HepG2 (cell line): Measurements from ENCODE around the gene MLNR. TPM values are rescaled to one million over a fixed set of nuclear protein-coding genes. Genes with fewer than 3 reads are reported as not detected.

ENCODE experiments used
- ARNT ChIP-seq: fragments of 450-650 bp; IDR thresholded peaks from 2 replicates; pipeline ENCODE4 v1.6.1; 2017
- ARNTL ChIP-seq: sonication (generic); formaldehyde crosslinking; IDR thresholded peaks from 2 replicates; pipeline ENCODE4 v1.4.0; 2020; ENCODE audit warnings: mild to moderate bottlenecking, missing genetic modification reagents
- BHLHE40 ChIP-seq: IDR thresholded peaks from 2 replicates; pipeline ENCODE4 v1.6.1; 2011; ENCODE audit warnings: low read length, improper control_type of control experiment
- E2F1 ChIP-seq: sonication (generic); formaldehyde crosslinking; IDR thresholded peaks from 2 replicates; pipeline ENCODE4 v1.5.0; 2020; ENCODE audit warnings: missing genetic modification reagents
- IKZF4 ChIP-seq: sonication (generic); formaldehyde crosslinking; IDR thresholded peaks from 2 replicates; pipeline ENCODE4 v1.5.1; 2020; ENCODE audit warnings: borderline replicate concordance, mild to moderate bottlenecking, low read depth, missing genetic modification reagents; ENCODE audit errors: not compliant biosample characterization
- KLF13 ChIP-seq: sonication (generic); formaldehyde crosslinking; IDR thresholded peaks from 2 replicates; pipeline ENCODE4 v1.4.0; 2020; ENCODE audit warnings: mild to moderate bottlenecking, missing genetic modification reagents
- KLF6 ChIP-seq: IDR thresholded peaks from 2 replicates; pipeline ENCODE4 v1.8.0; 2016; ENCODE audit warnings: missing biosample characterization, missing genetic modification reagents
- PAWR ChIP-seq: sonication (generic); formaldehyde crosslinking; IDR thresholded peaks from 2 replicates; pipeline ENCODE4 v1.4.0; 2020; ENCODE audit warnings: missing genetic modification reagents, mild to moderate bottlenecking, borderline replicate concordance
- PAX8 ChIP-seq: sonication (generic); formaldehyde crosslinking; IDR thresholded peaks from 2 replicates; pipeline ENCODE4 v1.8.0; 2022; ENCODE audit warnings: mild to moderate bottlenecking, missing genetic modification reagents, borderline replicate concordance
- PHF5A ChIP-seq: IDR thresholded peaks from one replicate; pipeline ENCODE4 v1.6.1; 2018; ENCODE audit warnings: low read depth, missing genetic modification reagents; ENCODE audit not compliant: unreplicated experiment
- PHF8 ChIP-seq: sonication (generic); formaldehyde crosslinking; IDR thresholded peaks from 2 replicates; pipeline ENCODE4 v1.5.0; 2020; ENCODE audit warnings: missing genetic modification reagents
- PLRG1 ChIP-seq: fragments of 450-650 bp; conservative IDR thresholded peaks from 2 replicates; pipeline ENCODE4 v1.6.1; 2016
- SMARCE1 ChIP-seq: fragments of 450-650 bp; IDR thresholded peaks from 2 replicates; pipeline ENCODE4 v1.6.1; 2017; ENCODE audit warnings: borderline replicate concordance
- TCF12 ChIP-seq, 2 experiments: fragments of 450-650 bp in 1 of 2; sonication (generic) in 1 of 2; formaldehyde crosslinking in 1 of 2; IDR thresholded peaks; 2 replicates each; pipeline versions ENCODE4 v1.6.1 to v1.8.0; 2017 to 2022; ENCODE audit warnings: antibody characterized with exemption in 1 of 2, mild to moderate bottlenecking in 1 of 2, missing genetic modification reagents in 1 of 2, moderate library complexity in 1 of 2
- TFDP2 ChIP-seq: sonication (generic); formaldehyde crosslinking; IDR thresholded peaks from 2 replicates; pipeline ENCODE4 v1.4.0; 2020; ENCODE audit warnings: missing genetic modification reagents
- YEATS2 ChIP-seq: sonication (generic); formaldehyde crosslinking; IDR thresholded peaks from 2 replicates; pipeline ENCODE4 v1.4.0; 2020; ENCODE audit warnings: missing genetic modification reagents, borderline replicate concordance
- ZFAT ChIP-seq: sonication (generic); formaldehyde crosslinking; conservative IDR thresholded peaks from 2 replicates; pipeline ENCODE4 v1.8.1; 2023; ENCODE audit warnings: missing genetic modification reagents, inconsistent platforms
- ZFP1 ChIP-seq: IDR thresholded peaks from 2 replicates; pipeline ENCODE4 v1.6.1; 2016
- ZFP36 ChIP-seq: fragments of 150-350 bp; IDR thresholded peaks from 2 replicates; pipeline ENCODE4 v1.6.1; 2018; ENCODE audit warnings: borderline replicate concordance, low read length, low read depth; ENCODE audit not compliant: partially characterized antibody
- ZNF143 ChIP-seq: sonication (generic); formaldehyde crosslinking; IDR thresholded peaks from 2 replicates; pipeline ENCODE4 v1.4.0; 2020; ENCODE audit warnings: missing genetic modification reagents
- ZNF275 ChIP-seq: sonication (generic); formaldehyde crosslinking; IDR thresholded peaks from 2 replicates; pipeline ENCODE4 v1.8.0; 2022; ENCODE audit warnings: missing genetic modification reagents, mild to moderate bottlenecking, inconsistent platforms, borderline replicate concordance
- ZNF510 ChIP-seq: sonication (generic); formaldehyde crosslinking; IDR thresholded peaks from 2 replicates; pipeline ENCODE4 v1.4.0; 2020; ENCODE audit warnings: low read depth, mild to moderate bottlenecking, missing genetic modification reagents
- ZNF557 ChIP-seq: sonication (generic); formaldehyde crosslinking; IDR thresholded peaks from 2 replicates; pipeline ENCODE4 v1.4.0; 2020; ENCODE audit warnings: missing genetic modification reagents
- ZNF572 ChIP-seq: sonication (generic); formaldehyde crosslinking; IDR thresholded peaks from 2 replicates; pipeline ENCODE4 v1.5.1; 2020; ENCODE audit warnings: mild to moderate bottlenecking, missing genetic modification reagents
- ZNF616 ChIP-seq: sonication (generic); formaldehyde crosslinking; IDR thresholded peaks from 2 replicates; pipeline ENCODE4 v1.5.0; 2020; ENCODE audit warnings: low read depth, mild to moderate bottlenecking, missing genetic modification reagents
- polyA plus RNA-seq, 8 experiments: library from polyadenylated mRNA; depleted of rRNA in 3 of 8; stranded (reverse) in 7 of 8; unstranded in 1 of 8; fragments of >200 nt; fragmentation: Illumina TruSeq in 4 of 8; extraction: Trizol in 4 of 8; gene quantifications; 2 replicates each; pipeline versions ENCODE4 v1.2.1 to v1.2.3, GENCODE V29; 2011 to 2016; ENCODE audit warnings: low read depth in 4 of 8, missing spikeins in 1 of 8, mixed read lengths in 1 of 8; ENCODE audit not compliant: insufficient read depth in 1 of 8
- total RNA-seq, 5 experiments: library from RNA; depleted of rRNA; stranded (reverse); fragments of >200 nt; fragmentation: Illumina TruSeq; extraction: Trizol; gene quantifications; 2 replicates each; pipeline ENCODE4 v1.2.3, GENCODE V29; 2016; ENCODE audit warnings: low read depth in 1 of 5
- TF ChIP-seq, protein P1 (sequence below): sonication (generic); formaldehyde crosslinking; IDR thresholded peaks from 2 replicates; pipeline ENCODE4 v1.4.0; 2020; ENCODE audit warnings: missing genetic modification reagents
- TF ChIP-seq, protein P2 (sequence below): sonication (generic); formaldehyde crosslinking; IDR thresholded peaks from 2 replicates; pipeline ENCODE4 v1.4.0; 2020; ENCODE audit warnings: missing genetic modification reagents

The MLNR gene
- total and polyA plus RNA-seq, 2 of the 13 experiments (the other 11 are each of a cell fraction or from before 2014, with no cell fraction given): 0.46 TPM; not detected in 1

DNA sequence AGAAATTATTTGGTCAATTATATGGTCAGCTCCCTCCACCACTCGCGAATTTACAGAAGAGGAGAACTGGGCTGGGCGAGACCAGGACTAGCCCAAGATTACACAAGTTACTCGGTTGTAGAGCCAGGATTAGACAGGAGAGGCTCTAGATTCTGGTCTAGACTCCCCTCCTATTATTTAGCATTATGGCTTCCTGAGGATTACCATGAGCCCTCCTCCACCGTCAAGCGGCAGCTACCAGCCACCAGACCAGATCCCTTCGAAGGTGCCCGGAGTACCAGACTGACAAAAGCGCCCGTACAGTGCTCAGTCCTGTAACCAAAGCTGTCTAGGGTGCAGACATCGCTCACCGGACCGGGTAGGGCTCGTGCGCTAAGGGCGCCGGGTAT lies 497 bp upstream of the MLNR start (continued):
- TF ChIP-seq BHLHE40 (no peak), ZNF510 (CRISPR knock-in tag) (no peak), PAWR (CRISPR knock-in tag) (no peak), E2F1 (CRISPR knock-in tag) (no peak), ZFP36 (no peak), KLF13 (no peak), ZNF572 (CRISPR knock-in tag) (no peak), ZNF557 (CRISPR knock-in tag) (0 out of 2 replicates have a peak, but pooled peaks have one; percentile 16), KLF6 (CRISPR knock-in tag) (no peak), ZNF616 (CRISPR knock-in tag) (no peak), TCF12 (IDR thresholded peaks at IDR 0.05) (no peak), TCF12 (CRISPR knock-in tag; IDR thresholded peaks at IDR 0.05) (no peak), ARNTL (CRISPR knock-in tag) (no peak), PLRG1 (no peak), ZNF275 (no peak), SMARCE1 (no peak), TFDP2 (no peak), ZNF143 (CRISPR knock-in tag) (no peak), ARNT (no peak), PAX8 (CRISPR knock-in tag) (no peak), ZFP1 (CRISPR knock-in tag) (no peak), IKZF4 (no peak), YEATS2 (no peak), ZFAT (CRISPR knock-in tag) (no peak), PHF5A (no peak), PHF8 (CRISPR knock-in tag) (peak; percentile 48; the same call in 1 of the 2 replicates)
- TF ChIP-seq, protein P1, sequence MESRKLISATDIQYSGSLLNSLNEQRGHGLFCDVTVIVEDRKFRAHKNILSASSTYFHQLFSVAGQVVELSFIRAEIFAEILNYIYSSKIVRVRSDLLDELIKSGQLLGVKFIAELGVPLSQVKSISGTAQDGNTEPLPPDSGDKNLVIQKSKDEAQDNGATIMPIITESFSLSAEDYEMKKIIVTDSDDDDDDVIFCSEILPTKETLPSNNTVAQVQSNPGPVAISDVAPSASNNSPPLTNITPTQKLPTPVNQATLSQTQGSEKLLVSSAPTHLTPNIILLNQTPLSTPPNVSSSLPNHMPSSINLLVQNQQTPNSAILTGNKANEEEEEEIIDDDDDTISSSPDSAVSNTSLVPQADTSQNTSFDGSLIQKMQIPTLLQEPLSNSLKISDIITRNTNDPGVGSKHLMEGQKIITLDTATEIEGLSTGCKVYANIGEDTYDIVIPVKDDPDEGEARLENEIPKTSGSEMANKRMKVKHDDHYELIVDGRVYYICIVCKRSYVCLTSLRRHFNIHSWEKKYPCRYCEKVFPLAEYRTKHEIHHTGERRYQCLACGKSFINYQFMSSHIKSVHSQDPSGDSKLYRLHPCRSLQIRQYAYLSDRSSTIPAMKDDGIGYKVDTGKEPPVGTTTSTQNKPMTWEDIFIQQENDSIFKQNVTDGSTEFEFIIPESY: 0 out of 2 replicates have a peak, but pooled peaks have one; percentile 38
- TF ChIP-seq, protein P2, sequence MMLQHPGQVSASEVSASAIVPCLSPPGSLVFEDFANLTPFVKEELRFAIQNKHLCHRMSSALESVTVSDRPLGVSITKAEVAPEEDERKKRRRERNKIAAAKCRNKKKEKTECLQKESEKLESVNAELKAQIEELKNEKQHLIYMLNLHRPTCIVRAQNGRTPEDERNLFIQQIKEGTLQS (CRISPR knock-in tag): 0 out of 2 replicates have a peak, but pooled peaks have one; percentile 27
